Fibroblast of mammary gland (primary cell): ENCODE data around the gene PSD4.

ENCODE experiments used
- DNase-seq: peaks from one replicate; pipeline ENCODE4 v3.0.0-alpha.2; 2010; ENCODE audit warnings: low read depth
- H3K4me3 ChIP-seq: 2 replicates; pipeline ENCODE4 v1.5.1; 2011; ENCODE audit warnings: low read depth, mild to moderate bottlenecking, low read length, moderate library complexity; ENCODE audit not compliant: control insufficient read depth
- TF ChIP-seq, protein P1 (sequence below): conservative IDR thresholded peaks from 2 replicates; pipeline ENCODE4 v1.5.1; 2011; ENCODE audit warnings: low read depth, low read length, inconsistent platforms; ENCODE audit not compliant: control insufficient read depth, insufficient read depth

Gene PSD4

DNA sequence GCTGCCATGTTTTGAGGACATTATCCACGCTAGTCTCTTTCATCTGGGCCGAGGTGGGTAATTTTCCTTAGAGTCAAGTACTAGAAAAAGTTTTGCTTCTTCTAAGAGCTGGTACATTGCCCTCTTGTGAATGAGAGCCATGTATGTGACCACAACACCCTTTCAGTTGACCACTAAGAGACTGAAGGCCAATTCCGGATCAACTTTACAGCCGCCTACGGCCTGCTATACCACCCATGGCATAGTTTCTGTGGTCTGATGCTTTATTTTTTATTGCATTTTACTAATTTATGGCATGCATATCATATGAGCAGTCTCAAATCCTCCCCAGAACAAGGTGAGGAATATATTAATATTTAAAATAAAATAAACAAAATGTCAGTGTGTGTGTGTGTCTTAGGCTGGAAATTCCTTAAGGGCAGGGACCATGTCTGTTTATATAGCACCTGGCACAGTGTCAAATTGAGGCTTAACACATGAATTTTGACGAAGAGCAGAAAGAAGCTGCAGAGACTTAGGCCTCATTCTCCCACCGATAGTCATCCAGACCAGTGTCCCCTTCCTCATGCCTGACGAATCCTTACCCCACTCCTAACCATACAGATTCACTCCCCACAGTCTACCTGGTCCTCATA, 35.4 kb downstream of the PSD4 start:
- H3K4me3 ChIP-seq = no peak overlapping the region
- DNase-seq = no peak
- TF ChIP-seq, protein P1, sequence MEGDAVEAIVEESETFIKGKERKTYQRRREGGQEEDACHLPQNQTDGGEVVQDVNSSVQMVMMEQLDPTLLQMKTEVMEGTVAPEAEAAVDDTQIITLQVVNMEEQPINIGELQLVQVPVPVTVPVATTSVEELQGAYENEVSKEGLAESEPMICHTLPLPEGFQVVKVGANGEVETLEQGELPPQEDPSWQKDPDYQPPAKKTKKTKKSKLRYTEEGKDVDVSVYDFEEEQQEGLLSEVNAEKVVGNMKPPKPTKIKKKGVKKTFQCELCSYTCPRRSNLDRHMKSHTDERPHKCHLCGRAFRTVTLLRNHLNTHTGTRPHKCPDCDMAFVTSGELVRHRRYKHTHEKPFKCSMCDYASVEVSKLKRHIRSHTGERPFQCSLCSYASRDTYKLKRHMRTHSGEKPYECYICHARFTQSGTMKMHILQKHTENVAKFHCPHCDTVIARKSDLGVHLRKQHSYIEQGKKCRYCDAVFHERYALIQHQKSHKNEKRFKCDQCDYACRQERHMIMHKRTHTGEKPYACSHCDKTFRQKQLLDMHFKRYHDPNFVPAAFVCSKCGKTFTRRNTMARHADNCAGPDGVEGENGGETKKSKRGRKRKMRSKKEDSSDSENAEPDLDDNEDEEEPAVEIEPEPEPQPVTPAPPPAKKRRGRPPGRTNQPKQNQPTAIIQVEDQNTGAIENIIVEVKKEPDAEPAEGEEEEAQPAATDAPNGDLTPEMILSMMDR = no peak

DNA sequence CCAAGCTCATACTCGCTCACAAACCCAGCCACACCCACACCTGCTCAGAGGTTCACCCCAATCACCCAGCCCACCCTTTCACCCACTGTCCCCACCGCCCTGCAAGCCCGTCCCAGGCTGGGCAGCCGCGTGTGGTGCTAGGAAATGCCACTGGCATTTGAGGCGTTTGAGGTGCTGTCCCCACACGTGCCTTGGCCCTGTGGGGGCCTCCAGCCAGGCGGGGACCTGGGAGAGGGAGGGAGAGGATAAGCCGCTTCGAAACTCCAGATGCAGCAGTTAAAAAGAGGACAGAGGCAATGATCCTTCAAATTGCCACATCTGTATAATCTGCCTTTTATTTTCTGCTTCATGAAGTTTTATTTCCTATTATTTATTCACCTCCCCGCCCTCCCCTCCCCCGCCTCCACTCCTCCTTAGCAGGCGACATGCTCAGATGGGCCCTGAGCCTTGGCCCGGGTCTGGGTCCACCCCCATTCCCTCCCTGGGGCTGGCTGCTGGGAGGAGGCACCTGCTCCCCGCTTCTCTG, 35.9 kb downstream of the PSD4 start:
- no peak overlapping the region for H3K4me3 ChIP-seq

GRCh38 chr2:113211226-113212105, 37.7 kb downstream of the PSD4 start:
- DNase-seq = peak; percentile 71
- TF ChIP-seq, protein P1 = no peak
- no peak overlapping the region for H3K4me3 ChIP-seq

More for the DNA sequence above, 35.9 kb downstream of the PSD4 start:
- no peak for DNase-seq
- TF ChIP-seq, protein P1 = no peak

GRCh38 chr2:113212245-113213060, 38.7 kb downstream of the PSD4 start:
- no peak overlapping the region for H3K4me3 ChIP-seq
- TF ChIP-seq, protein P1 = no peak
- no peak for DNase-seq

DNA sequence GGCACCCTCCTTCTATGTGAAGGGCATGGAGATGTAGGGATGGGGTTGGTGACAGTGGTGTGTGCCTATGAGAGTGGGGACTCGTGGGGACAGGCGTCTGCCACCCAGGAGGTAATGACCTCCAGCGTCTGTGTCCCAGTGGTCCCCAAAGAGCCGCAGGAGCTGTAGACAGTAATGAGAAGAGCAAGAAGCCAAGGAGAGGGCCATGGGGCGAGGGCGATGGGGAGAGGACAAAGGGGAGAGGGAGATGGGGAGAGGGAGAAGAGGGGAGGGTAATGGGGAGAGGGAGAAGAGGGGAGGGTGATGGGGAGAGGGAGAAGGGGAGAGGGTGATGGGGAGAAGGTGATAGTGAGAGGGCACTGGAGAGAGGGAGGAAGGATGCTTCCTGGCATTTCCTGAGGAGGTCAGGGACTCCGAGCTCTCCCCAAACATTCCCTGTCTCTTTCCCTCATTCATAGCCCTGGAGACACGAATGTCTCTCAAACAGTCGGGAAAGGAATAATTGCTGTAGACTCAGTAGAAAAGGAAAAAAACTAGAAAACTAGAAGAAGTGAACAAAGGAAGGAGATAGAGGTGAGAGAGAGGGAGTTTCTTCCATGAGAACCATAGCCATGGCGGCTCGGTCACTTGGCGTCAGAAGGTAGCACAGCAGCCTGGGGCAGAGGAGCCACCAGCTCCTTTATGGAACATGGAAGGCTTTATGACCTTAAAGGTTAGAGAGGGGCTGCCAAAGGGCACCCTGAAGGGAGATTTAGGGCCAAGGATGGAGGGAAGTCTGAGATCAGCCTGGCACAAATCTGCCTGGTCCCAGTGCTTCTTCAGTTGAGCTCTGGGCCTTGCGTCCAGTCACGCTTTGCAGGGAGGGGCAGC, 39.5 kb downstream of the PSD4 start:
- TF ChIP-seq, protein P1 = no peak
- DNase-seq = no peak
- no peak overlapping the region for H3K4me3 ChIP-seq
